Measurements from ENCODE around the gene LAMA2. TPM values are rescaled to one million over a fixed set of nuclear protein-coding genes. Genes with fewer than 3 reads are reported as not detected.
A peak's percentile ranks its signal among the peaks of the same experiment; 100 is the strongest.

The LAMA2 gene
- total RNA-seq, 5 donors from 2014 or later (not counting 1 experiment from before 2014, with no cell fraction given): 0.30 to 0.62 (median 0.45) TPM

- Mint-ChIP-seq H3K4me3 (no peak overlapping the region), H3K36me3 (no peaks in the 10 kb centered on the region), H3K27me3 (peaks cover 9 to 24% of the 10 kb centered on the region in 2 donors), H3K27ac (no peak overlapping the region), H3K9me3 (no peaks in the 10 kb centered on the region), H3K4me1 (no peaks in the 10 kb centered on the region)
- no peak for DNase-seq
- ATAC-seq (replicated peaks in 1 of 4): no peak
- no peaks in the 10 kb centered on the region for H3K36me3 ChIP-seq (ENCODE audit: control insufficient read depth in 2 of 2, extremely low read depth in 1 of 2, insufficient read depth in 1 of 2, low read length in 1 of 2)
- ChIA-PET POLR2A (no interaction called here), CTCF (interaction anchor here in 1 of 2 donors (1.1 kb wide), 1 partner anchor 879 kb away, joined by 3 read pairs; no protein-coding TSS in a partner anchor)
- no peaks in the 10 kb centered on the region for H3K9me3 ChIP-seq
- no CpG with 5 or more reads among the region's 2 CpGs for WGBS (ENCODE audit: insufficient coverage)
- no peaks in the 10 kb centered on the region for H3K4me1 ChIP-seq (ENCODE audit: control insufficient read depth in 1 of 2, extremely low read depth in 1 of 2, insufficient read depth in 2 of 2, low read length in 2 of 2)
- H3K27me3 ChIP-seq (replicated peaks in 1 of 2; ENCODE audit: control insufficient read depth in 2 of 2, extremely low read depth in 1 of 2, insufficient read depth in 2 of 2, low read length in 1 of 2): no peaks in the 10 kb centered on the region
- no peak overlapping the region for H3K27ac ChIP-seq (ENCODE audit: low read length)
- no peak overlapping the region for H3K4me3 ChIP-seq (ENCODE audit: control insufficient read depth in 1 of 2, extremely low read depth in 1 of 2, low read length in 1 of 2)
These were observed 360.4 kb downstream of the LAMA2 start for GRCh38 chr6:129243377-129243776.

GRCh38 chr6:129248946-129249345, 366.0 kb downstream of the LAMA2 start:
- no peak for ATAC-seq (replicated peaks in 1 of 4)
- no peak for DNase-seq
- Mint-ChIP-seq H3K27ac (no peak overlapping the region), H3K4me1 (peaks cover 0 to 7% (median 3%) of the 10 kb centered on the region in 3 donors), H3K27me3 (peaks cover 23 to 32% of the 10 kb centered on the region in 2 donors), H3K4me3 (no peak overlapping the region), H3K36me3 (no peaks in the 10 kb centered on the region), H3K9me3 (no peaks in the 10 kb centered on the region)
- no peak overlapping the region for H3K27ac ChIP-seq (ENCODE audit: low read length)
- ChIA-PET CTCF (interaction anchor here (1.6 to 1.7 kb wide), 2 partner anchors 10 to 11 kb away, joined by 4 read pairs; no protein-coding TSS in a partner anchor), POLR2A (interaction anchor here in 1 of 2 donors (0.5 kb wide), 1 partner anchor 268 kb away, joined by 3 read pairs; no protein-coding TSS in a partner anchor)
- WGBS (ENCODE audit: insufficient coverage): 40% methylated on average over 1 of the region's 4 CpGs
- H3K36me3 ChIP-seq (ENCODE audit: control insufficient read depth in 2 of 2, extremely low read depth in 1 of 2, insufficient read depth in 1 of 2, low read length in 1 of 2): no peaks in the 10 kb centered on the region
- H3K4me3 ChIP-seq (ENCODE audit: control insufficient read depth in 1 of 2, extremely low read depth in 1 of 2, low read length in 1 of 2): no peak overlapping the region
- no peaks in the 10 kb centered on the region for H3K9me3 ChIP-seq
- H3K4me1 ChIP-seq (ENCODE audit: control insufficient read depth in 1 of 2, extremely low read depth in 1 of 2, insufficient read depth in 2 of 2, low read length in 2 of 2): no peaks in the 10 kb centered on the region
- peaks cover 0 to 3% of the 10 kb centered on the region in 2 experiments for H3K27me3 ChIP-seq (replicated peaks in 1 of 2; ENCODE audit: control insufficient read depth in 2 of 2, extremely low read depth in 1 of 2, insufficient read depth in 2 of 2, low read length in 1 of 2)

GRCh38 chr6:129251669-129252376, 368.9 kb downstream of the LAMA2 start:
- peaks cover 0 to 7% (median 3%) of the 10 kb centered on the region in 3 donors for H3K4me1 Mint-ChIP-seq
- ChIA-PET CTCF (interaction anchor here (0.6 to 2.1 kb wide), 8 partner anchors 9 to 1644 kb away, joined by 3 to 16 read pairs (median 4); no protein-coding TSS in a partner anchor), POLR2A (interaction anchor here in 1 of 2 donors (0.6 kb wide), 1 partner anchor 122 kb away, joined by 3 read pairs; no protein-coding TSS in a partner anchor)
- Histone ChIP-seq H3K9me3 (no peaks in the 10 kb centered on the region), H3K4me3 (ENCODE audit: control insufficient read depth in 1 of 2, extremely low read depth in 1 of 2, low read length in 1 of 2) (no peak overlapping the region), H3K27ac (ENCODE audit: low read length) (no peak overlapping the region), H3K36me3 (ENCODE audit: control insufficient read depth in 2 of 2, extremely low read depth in 1 of 2, insufficient read depth in 1 of 2, low read length in 1 of 2) (no peaks in the 10 kb centered on the region), H3K4me1 (ENCODE audit: control insufficient read depth in 1 of 2, extremely low read depth in 1 of 2, insufficient read depth in 2 of 2, low read length in 2 of 2) (no peaks in the 10 kb centered on the region), H3K27me3 (replicated peaks in 1 of 2; ENCODE audit: control insufficient read depth in 2 of 2, extremely low read depth in 1 of 2, insufficient read depth in 2 of 2, low read length in 1 of 2) (peaks cover 0 to 3% of the 10 kb centered on the region in 2 experiments)
- whole genome bisulfite sequencing (ENCODE audit: insufficient coverage): 100% methylated on average over 1 of the region's 13 CpGs
- peak in 2 of 4 experiments; percentile 39 to 40 for ATAC-seq (replicated peaks in 1 of 4)
- H3K27me3 Mint-ChIP-seq: peaks cover 20 to 33% of the 10 kb centered on the region in 2 donors
- H3K27ac Mint-ChIP-seq: no peak overlapping the region
- no peaks in the 10 kb centered on the region for H3K9me3 Mint-ChIP-seq
- no peaks in the 10 kb centered on the region for H3K36me3 Mint-ChIP-seq
- DNase-seq: peak in 25 of 35 experiments; percentile 3 to 70 (median 17)
- no peak overlapping the region for H3K4me3 Mint-ChIP-seq

- no peaks in the 10 kb centered on the region for H3K36me3 ChIP-seq (ENCODE audit: control insufficient read depth in 2 of 2, extremely low read depth in 1 of 2, insufficient read depth in 1 of 2, low read length in 1 of 2)
- H3K9me3 Mint-ChIP-seq: no peaks in the 10 kb centered on the region
- H3K27ac Mint-ChIP-seq: no peak overlapping the region
- no CpG with 5 or more reads among the region's 6 CpGs for WGBS (ENCODE audit: insufficient coverage)
- no peak for ATAC-seq (replicated peaks in 1 of 4)
- H3K36me3 Mint-ChIP-seq: no peaks in the 10 kb centered on the region
- no peak overlapping the region for H3K4me3 Mint-ChIP-seq
- H3K27me3 ChIP-seq (replicated peaks in 1 of 2; ENCODE audit: control insufficient read depth in 2 of 2, extremely low read depth in 1 of 2, insufficient read depth in 2 of 2, low read length in 1 of 2): peaks cover 0 to 3% of the 10 kb centered on the region in 2 experiments
- POLR2A ChIA-PET: interaction anchor here in 1 of 2 donors (0.6 kb wide), 1 partner anchor 122 kb away, joined by 3 read pairs; no protein-coding TSS in a partner anchor
- CTCF ChIA-PET: interaction anchor here (0.6 to 2.1 kb wide), 7 partner anchors 8 to 1768 kb away, joined by 3 to 16 read pairs (median 3); no protein-coding TSS in a partner anchor
- no peak overlapping the region for H3K4me3 ChIP-seq (ENCODE audit: control insufficient read depth in 1 of 2, extremely low read depth in 1 of 2, low read length in 1 of 2)
- no peak for DNase-seq
- no peaks in the 10 kb centered on the region for H3K4me1 ChIP-seq (ENCODE audit: control insufficient read depth in 1 of 2, extremely low read depth in 1 of 2, insufficient read depth in 2 of 2, low read length in 2 of 2)
- peaks cover 20 to 32% of the 10 kb centered on the region in 2 donors for H3K27me3 Mint-ChIP-seq
- no peak overlapping the region for H3K27ac ChIP-seq (ENCODE audit: low read length)
- no peaks in the 10 kb centered on the region for H3K9me3 ChIP-seq
- H3K4me1 Mint-ChIP-seq: peaks cover 0 to 7% (median 3%) of the 10 kb centered on the region in 3 donors
These were observed 369.6 kb downstream of the LAMA2 start for GRCh38 chr6:129252377-129253071.

- POLR2A ChIA-PET: interaction anchor here in 1 of 2 donors (0.6 kb wide), 1 partner anchor 408 kb away, joined by 3 read pairs; no protein-coding TSS in a partner anchor
- Mint-ChIP-seq H3K27ac (no peak overlapping the region), H3K4me1 (peaks cover 0 to 7% (median 3%) of the 10 kb centered on the region in 3 donors), H3K36me3 (no peaks in the 10 kb centered on the region), H3K27me3 (peaks cover 19 to 30% of the 10 kb centered on the region in 2 donors), H3K4me3 (no peak overlapping the region), H3K9me3 (no peaks in the 10 kb centered on the region)
- Histone ChIP-seq H3K9me3 (no peaks in the 10 kb centered on the region), H3K36me3 (ENCODE audit: control insufficient read depth in 2 of 2, extremely low read depth in 1 of 2, insufficient read depth in 1 of 2, low read length in 1 of 2) (no peaks in the 10 kb centered on the region), H3K4me1 (ENCODE audit: control insufficient read depth in 1 of 2, extremely low read depth in 1 of 2, insufficient read depth in 2 of 2, low read length in 2 of 2) (no peaks in the 10 kb centered on the region), H3K4me3 (ENCODE audit: control insufficient read depth in 1 of 2, extremely low read depth in 1 of 2, low read length in 1 of 2) (no peak overlapping the region), H3K27me3 (replicated peaks in 1 of 2; ENCODE audit: control insufficient read depth in 2 of 2, extremely low read depth in 1 of 2, insufficient read depth in 2 of 2, low read length in 1 of 2) (peaks cover 0 to 3% of the 10 kb centered on the region in 2 experiments), H3K27ac (ENCODE audit: low read length) (no peak overlapping the region)
- WGBS (ENCODE audit: insufficient coverage): 43% methylated on average over 1 of the region's 1 CpG
- DNase-seq (no peak), ATAC-seq (replicated peaks in 1 of 4) (no peak)
- CTCF ChIA-PET: interaction anchor here (0.5 to 2.1 kb wide), 5 partner anchors 58 to 1769 kb away, joined by 3 to 6 read pairs (median 3); no protein-coding TSS in a partner anchor
These were observed 370.3 kb downstream of the LAMA2 start for GRCh38 chr6:129253242-129253641.

- no peaks in the 10 kb centered on the region for H3K9me3 Mint-ChIP-seq
- no peak overlapping the region for H3K27ac Mint-ChIP-seq
- peaks cover 0 to 7% (median 3%) of the 10 kb centered on the region in 3 donors for H3K4me1 Mint-ChIP-seq
- H3K27me3 Mint-ChIP-seq: peaks cover 19 to 28% of the 10 kb centered on the region in 2 donors
- no peaks in the 10 kb centered on the region for H3K9me3 ChIP-seq
- H3K4me1 ChIP-seq (ENCODE audit: control insufficient read depth in 1 of 2, extremely low read depth in 1 of 2, insufficient read depth in 2 of 2, low read length in 2 of 2): no peaks in the 10 kb centered on the region
- DNase-seq (no peak), ATAC-seq (replicated peaks in 1 of 4) (no peak)
- no peak overlapping the region for H3K4me3 ChIP-seq (ENCODE audit: control insufficient read depth in 1 of 2, extremely low read depth in 1 of 2, low read length in 1 of 2)
- H3K27me3 ChIP-seq (replicated peaks in 1 of 2; ENCODE audit: control insufficient read depth in 2 of 2, extremely low read depth in 1 of 2, insufficient read depth in 2 of 2, low read length in 1 of 2): peaks cover 0 to 3% of the 10 kb centered on the region in 2 experiments
- ChIA-PET POLR2A (no interaction called here), CTCF (interaction anchor here (0.5 to 0.9 kb wide), 5 partner anchors 27 to 1689 kb away, joined by 3 read pairs; no protein-coding TSS in a partner anchor)
- H3K36me3 ChIP-seq (ENCODE audit: control insufficient read depth in 2 of 2, extremely low read depth in 1 of 2, insufficient read depth in 1 of 2, low read length in 1 of 2): no peaks in the 10 kb centered on the region
- no peak overlapping the region for H3K4me3 Mint-ChIP-seq
- no peak overlapping the region for H3K27ac ChIP-seq (ENCODE audit: low read length)
- H3K36me3 Mint-ChIP-seq: no peaks in the 10 kb centered on the region
- WGBS (ENCODE audit: insufficient coverage): 28% methylated on average over 3 of the region's 6 CpGs
These were observed 370.8 kb downstream of the LAMA2 start for GRCh38 chr6:129253727-129254126.

All from T-cell (primary cell).